Activated CD4-positive, alpha-beta T cell treated with anti-CD3 and anti-CD28 coated beads for 36 hours (primary cell): ENCODE data around the gene ASPG. TPM values are rescaled to one million over a fixed set of nuclear protein-coding genes. Genes with fewer than 3 reads are reported as not detected.

Experiments
- ATAC-seq: fragments of 200-7000 bp; cut with Tn5 transposase; one replicate; pipeline ENCODE4 v1.10.0; 2021; ENCODE audit warnings: mild to moderate bottlenecking, moderate library complexity
- CTCF ChIA-PET: fragments of 350-600 bp; sonication (Branson Sonifier 250); formaldehyde crosslinking; loops from one replicate; lab custom pipeline; 2021; ENCODE audit warnings: antibody characterized with exemption; lab: Charles Lee
- POLR2A ChIA-PET: fragments of 350-600 bp; sonication (Branson Sonifier 250); formaldehyde crosslinking; loops from one replicate; lab custom pipeline; 2021; ENCODE audit warnings: antibody characterized with exemption, inconsistent platforms; lab: Charles Lee
- DNase-seq: peaks from one replicate; pipeline ENCODE4 v3.0.0-alpha.2; 2020
- H3K27ac Mint-ChIP-seq: one replicate; pipeline ENCODE4 v1.8.0; 2021; ENCODE audit warnings: mixed read lengths
- H3K27me3 Mint-ChIP-seq: one replicate; pipeline ENCODE4 v1.8.0; 2021; ENCODE audit warnings: mixed read lengths
- H3K36me3 Mint-ChIP-seq: one replicate; pipeline ENCODE4 v1.8.0; 2021; ENCODE audit warnings: low read depth, mixed read lengths
- H3K4me1 Mint-ChIP-seq: one replicate; pipeline ENCODE4 v1.8.0; 2021; ENCODE audit warnings: mixed read lengths
- H3K4me3 Mint-ChIP-seq: one replicate; pipeline ENCODE4 v1.8.0; 2021; ENCODE audit warnings: mild to moderate bottlenecking, moderate library complexity, mixed read lengths
- H3K9me3 Mint-ChIP-seq: one replicate; pipeline ENCODE4 v1.8.0; 2021; ENCODE audit warnings: low read depth, mixed read lengths
- intact Hi-C, 2 experiments: fragments of 100-400 bp; cut with DNase I in 1 of 2; cut with micrococcal nuclease in 1 of 2; formaldehyde crosslinking; loops; one replicate each; pipeline versions ENCODE4 v1.14.2 to v1.15.1; 2022 to 2024; cut with DNase I, micrococcal nuclease
- total RNA-seq, 2 experiments: library from RNA; stranded (reverse); gene quantifications; one replicate each; pipeline ENCODE4 v1.2.3, GENCODE V29; 2021

ASPG gene
- total RNA-seq, 2 experiments from 2014 or later = not detected

GRCh38 chr14:104136472-104137296 is 51.2 kb downstream of the ASPG start:
- ATAC-seq = no peak
- peak; percentile 39 for DNase-seq
- Mint-ChIP-seq H3K36me3 (no peaks in the 10 kb centered on the region), H3K4me3 (peak overlapping the region; percentile 36), H3K4me1 (peaks cover 4% of the 10 kb centered on the region), H3K27ac (no peak overlapping the region), H3K27me3 (peaks cover 33% of the 10 kb centered on the region), H3K9me3 (no peaks in the 10 kb centered on the region)
- CTCF ChIA-PET = no interaction called here
- intact Hi-C loops = loop anchor here (1.0 to 5.0 kb wide), 6 partner anchors 88 to 506 kb away; no protein-coding TSS in a partner anchor
- POLR2A ChIA-PET = no interaction called here

- no peak overlapping the region for H3K27ac Mint-ChIP-seq
- intact Hi-C loops = loop anchor here (1.0 to 5.0 kb wide), 6 partner anchors 87 to 505 kb away; no protein-coding TSS in a partner anchor
- POLR2A ChIA-PET = no interaction called here
- peak; percentile 84 for DNase-seq
- peaks cover 26% of the 10 kb centered on the region for H3K27me3 Mint-ChIP-seq
- peaks cover 4% of the 10 kb centered on the region for H3K4me1 Mint-ChIP-seq
- CTCF ChIA-PET = interaction anchor here (0.7 kb wide), 1 partner anchor 337 kb away, joined by 3 read pairs; no protein-coding TSS in a partner anchor
- no peaks in the 10 kb centered on the region for H3K36me3 Mint-ChIP-seq
- H3K9me3 Mint-ChIP-seq = no peaks in the 10 kb centered on the region
- peak; percentile 83 for ATAC-seq
- H3K4me3 Mint-ChIP-seq = peak overlapping the region; percentile 36
Measured at GRCh38 chr14:104137297-104138097, 52.0 kb downstream of the ASPG start.

DNA sequence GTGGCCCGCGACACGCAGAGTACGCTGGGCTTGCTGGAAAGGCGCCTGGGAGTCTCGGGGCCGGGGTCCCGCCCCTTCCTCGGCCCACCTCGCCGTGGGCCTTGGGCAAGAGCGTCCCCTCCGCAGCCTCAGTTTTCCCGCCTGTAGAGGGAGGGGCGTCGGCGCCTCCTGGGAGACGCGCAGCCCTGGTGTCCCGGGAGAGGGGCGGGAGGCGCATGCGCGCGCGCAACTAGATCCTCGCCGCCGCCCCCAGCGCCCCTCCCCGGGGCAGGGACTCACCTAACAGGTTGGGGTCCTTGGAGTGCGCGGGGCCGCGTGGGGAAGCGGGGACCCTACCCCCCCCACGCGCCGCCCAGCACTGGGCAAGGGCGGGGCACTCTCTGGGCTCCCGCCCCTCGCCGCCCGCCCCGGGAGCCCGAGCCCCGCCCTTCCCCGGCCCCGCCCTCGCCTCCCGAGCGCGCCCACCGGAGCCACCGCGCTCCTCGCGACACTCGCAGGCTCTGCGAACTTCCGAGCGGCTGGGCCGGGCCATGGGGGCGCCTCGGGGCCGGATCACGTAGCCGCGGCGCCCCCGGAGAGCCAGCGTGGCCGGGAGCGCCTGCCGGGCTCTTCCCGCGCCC is 52.7 kb downstream of the ASPG start, which contains the start of gene KIF26A:
Gene KIF26A, plus strand, starts transcription at position 490 of the 620 bp plus-strand sequence. CDS start 136 bp downstream, outside the sequence.
- DNase-seq (peak; percentile 52), ATAC-seq (peak; percentile 23)
- H3K27ac Mint-ChIP-seq = no peak within 1 kb of the TSS
- H3K4me3 Mint-ChIP-seq = peak within 1 kb of the TSS; percentile 36
- POLR2A ChIA-PET = no interaction called here
- CTCF ChIA-PET = no interaction called here
- H3K27me3 Mint-ChIP-seq = peaks cover 26% of the 10 kb centered on the region
- peaks cover 4% of the 10 kb centered on the region for H3K4me1 Mint-ChIP-seq
- H3K36me3 Mint-ChIP-seq = no peaks in the 10 kb centered on the region
- no peaks in the 10 kb centered on the region for H3K9me3 Mint-ChIP-seq
- intact Hi-C loops = loop anchor here in 1 of 2 experiments (5.0 kb wide), 2 partner anchors 424 to 504 kb away; no protein-coding TSS in a partner anchor

- ATAC-seq = peak; percentile 9
- POLR2A ChIA-PET = no interaction called here
Measured at GRCh38 chr14:104138718-104139459, 53.4 kb downstream of the ASPG start.

GRCh38 chr14:104139460-104140212 is 54.1 kb downstream of the ASPG start:
- Mint-ChIP-seq H3K36me3 (no peaks in the 10 kb centered on the region), H3K27ac (no peak overlapping the region), H3K4me3 (no peak overlapping the region), H3K4me1 (peaks cover 4% of the 10 kb centered on the region), H3K27me3 (peaks cover 21% of the 10 kb centered on the region), H3K9me3 (no peaks in the 10 kb centered on the region)
- ChIA-PET POLR2A (no interaction called here), CTCF (no interaction called here)
- ATAC-seq (no peak), DNase-seq (no peak)
- intact Hi-C loops = loop anchor here in 1 of 2 experiments (5.0 kb wide), 2 partner anchors 423 to 503 kb away; no protein-coding TSS in a partner anchor

More at GRCh38 chr14:104138718-104139459, 53.4 kb downstream of the ASPG start:
- CTCF ChIA-PET = no interaction called here
- intact Hi-C loops = loop anchor here in 1 of 2 experiments (5.0 kb wide), 2 partner anchors 423 to 503 kb away; no protein-coding TSS in a partner anchor
- no peak overlapping the region for H3K4me3 Mint-ChIP-seq
- no peaks in the 10 kb centered on the region for H3K9me3 Mint-ChIP-seq
- peaks cover 25% of the 10 kb centered on the region for H3K27me3 Mint-ChIP-seq
- no peaks in the 10 kb centered on the region for H3K36me3 Mint-ChIP-seq
- peak; percentile 7 for DNase-seq
- peaks cover 4% of the 10 kb centered on the region for H3K4me1 Mint-ChIP-seq
- H3K27ac Mint-ChIP-seq = no peak overlapping the region

DNA sequence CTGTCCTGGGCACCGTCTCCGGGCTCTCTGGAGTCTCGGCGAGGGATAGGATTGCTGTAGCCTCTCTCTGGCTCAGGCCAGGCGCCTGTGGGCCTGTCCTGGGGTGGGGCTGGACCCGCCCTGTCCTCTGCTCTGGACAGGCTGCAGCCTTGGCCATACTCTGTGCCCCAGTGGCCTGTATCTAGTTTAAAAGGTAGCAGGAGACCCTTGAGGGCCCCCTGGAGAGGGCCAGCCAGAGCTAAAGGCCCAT is 54.6 kb downstream of the ASPG start:
- H3K36me3 Mint-ChIP-seq = no peaks in the 10 kb centered on the region
- intact Hi-C loops = no loop called here
- ATAC-seq (no peak), DNase-seq (peak; percentile 7)
- ChIA-PET POLR2A (no interaction called here), CTCF (no interaction called here)
- H3K27ac Mint-ChIP-seq = no peak overlapping the region
- H3K4me1 Mint-ChIP-seq = peaks cover 4% of the 10 kb centered on the region
- no peaks in the 10 kb centered on the region for H3K9me3 Mint-ChIP-seq
- peaks cover 18% of the 10 kb centered on the region for H3K27me3 Mint-ChIP-seq
- no peak overlapping the region for H3K4me3 Mint-ChIP-seq

DNA sequence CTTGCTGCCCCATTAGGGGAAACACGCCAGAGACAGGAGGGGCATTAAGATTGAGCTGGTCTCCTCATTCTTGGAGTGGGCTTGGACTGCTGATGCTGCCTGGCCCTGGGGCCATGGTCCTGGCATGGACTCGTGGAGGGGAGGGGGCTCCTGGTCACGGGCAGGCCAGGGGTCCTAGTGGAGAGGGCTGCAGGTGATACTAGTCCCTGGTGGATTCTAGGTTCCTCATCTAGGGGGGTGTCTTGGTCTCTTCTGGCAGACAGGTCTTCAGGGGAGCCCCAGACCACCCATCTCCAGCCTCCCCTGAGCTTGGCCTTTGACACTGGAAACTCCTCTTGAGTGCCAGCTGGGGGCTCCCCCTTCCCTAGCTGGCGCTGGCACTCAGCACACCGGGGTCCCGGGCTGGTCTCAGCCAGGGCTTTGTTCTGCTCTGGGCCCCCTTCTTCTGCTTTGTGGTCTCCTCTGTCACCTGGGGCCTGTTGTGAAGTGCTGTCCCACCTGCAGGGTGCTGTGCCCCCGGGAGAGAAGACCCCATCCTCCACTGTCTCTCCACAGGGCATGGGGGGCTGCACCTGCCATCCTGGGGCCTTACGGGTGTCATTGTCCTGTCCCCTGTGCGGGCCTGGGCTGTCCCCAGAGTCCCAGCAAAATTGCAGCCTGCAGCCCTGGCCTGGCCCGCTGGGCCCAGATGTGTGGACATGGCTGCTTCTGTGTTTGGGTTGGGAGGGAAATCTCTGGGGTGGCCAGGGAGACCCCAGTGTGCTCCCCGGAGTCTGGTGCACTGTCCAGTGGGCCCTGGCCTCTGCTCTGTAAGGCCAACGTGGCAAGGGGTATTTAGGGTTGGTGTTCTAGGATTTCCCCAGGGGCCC is 55.2 kb downstream of the ASPG start:
- no peak for ATAC-seq
- peak; percentile 2 for DNase-seq
- Mint-ChIP-seq H3K36me3 (no peaks in the 10 kb centered on the region), H3K27me3 (peaks cover 12% of the 10 kb centered on the region), H3K9me3 (no peaks in the 10 kb centered on the region), H3K4me1 (peaks cover 4% of the 10 kb centered on the region), H3K4me3 (no peak overlapping the region), H3K27ac (no peak overlapping the region)
- intact Hi-C loops = no loop called here
- ChIA-PET CTCF (no interaction called here), POLR2A (no interaction called here)

DNA sequence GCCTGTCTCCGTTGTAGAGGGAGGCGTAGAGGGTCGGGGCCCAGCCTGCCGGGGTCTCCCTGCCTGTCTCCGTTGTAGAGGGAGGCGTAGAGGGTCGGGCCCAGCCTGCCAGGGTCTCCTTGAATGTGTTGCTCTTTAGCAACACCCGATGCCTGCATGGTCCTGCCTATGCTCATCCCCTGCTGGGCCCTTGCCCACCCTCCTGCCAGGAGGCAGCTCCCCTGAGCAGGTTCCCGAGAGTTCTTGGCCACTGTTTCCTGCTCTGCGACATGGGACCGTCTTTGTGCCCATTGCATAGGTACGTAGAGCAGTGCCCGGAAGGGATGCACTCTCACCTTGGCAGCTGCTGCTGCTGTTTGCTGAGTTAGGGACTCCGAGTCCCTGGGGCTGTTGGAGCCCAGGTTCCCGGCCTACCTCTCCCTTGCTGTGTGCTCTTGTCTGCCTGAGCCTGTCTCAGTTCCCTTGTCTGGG is 56.2 kb downstream of the ASPG start:
- Mint-ChIP-seq H3K4me1 (peaks cover 4% of the 10 kb centered on the region), H3K27ac (no peak overlapping the region), H3K4me3 (no peak overlapping the region), H3K36me3 (no peaks in the 10 kb centered on the region), H3K9me3 (no peaks in the 10 kb centered on the region), H3K27me3 (peaks cover 11% of the 10 kb centered on the region)
- intact Hi-C loops = no loop called here
- CTCF ChIA-PET = no interaction called here
- DNase-seq (peak; percentile 6), ATAC-seq (no peak)
- POLR2A ChIA-PET = no interaction called here

- POLR2A ChIA-PET = no interaction called here
- DNase-seq = peak; percentile 3
- no peak overlapping the region for H3K4me3 Mint-ChIP-seq
- peaks cover 5% of the 10 kb centered on the region for H3K27me3 Mint-ChIP-seq
- H3K4me1 Mint-ChIP-seq = no peaks in the 10 kb centered on the region
- no peaks in the 10 kb centered on the region for H3K36me3 Mint-ChIP-seq
- CTCF ChIA-PET = no interaction called here
- H3K27ac Mint-ChIP-seq = no peak overlapping the region
- H3K9me3 Mint-ChIP-seq = no peaks in the 10 kb centered on the region
- intact Hi-C loops = no loop called here
- ATAC-seq = no peak
Measured at GRCh38 chr14:104142136-104142945, 56.8 kb downstream of the ASPG start.
